Fibroblast of lung (primary cell): Measurements from ENCODE around the gene PRDM16. TPM values are rescaled to one million over a fixed set of nuclear protein-coding genes. Genes with fewer than 3 reads are reported as not detected.

ENCODE experiments used
- DNase-seq, 2 donors: peaks; one replicate each; pipeline versions ENCODE4 v3.0.0 to v3.0.0-alpha.2; 2010; ENCODE audit warnings: low read depth in 2 of 2
- H2AFZ ChIP-seq: 2 replicates; pipeline ENCODE4 v1.5.1; 2012; ENCODE audit warnings: low read length, control low read depth, inconsistent platforms
- H3K27ac ChIP-seq: 2 replicates; pipeline ENCODE4 v1.5.1; 2011; ENCODE audit warnings: low read length, control low read depth; ENCODE audit not compliant: insufficient read depth
- H3K27me3 ChIP-seq: 2 replicates; pipeline ENCODE4 v1.5.1; 2011; ENCODE audit warnings: mild to moderate bottlenecking, low read length; ENCODE audit not compliant: control insufficient read depth, insufficient read depth
- H3K36me3 ChIP-seq: 2 replicates; pipeline ENCODE4 v1.5.1; 2011; ENCODE audit warnings: low read length; ENCODE audit not compliant: control insufficient read depth, insufficient read depth
- H3K4me1 ChIP-seq: 2 replicates; pipeline ENCODE4 v1.5.1; 2011; ENCODE audit warnings: low read length; ENCODE audit not compliant: control insufficient read depth, insufficient read depth; ENCODE audit errors: extremely low read depth
- H3K4me2 ChIP-seq: 2 replicates; pipeline ENCODE4 v1.5.1; 2011; ENCODE audit warnings: low read length, control low read depth; ENCODE audit not compliant: insufficient read depth; ENCODE audit errors: extremely low read depth
- H3K4me3 ChIP-seq, 4 experiments: fragments of 200-600 bp in 1 of 4; sonication (generic) in 1 of 4; replicated peaks in 1 of 4; 2 replicates each; pipeline ENCODE4 v1.5.1; 2011 to 2016; ENCODE audit warnings: low read length in 4 of 4, low read depth in 3 of 4, mild to moderate bottlenecking in 3 of 4, control low read depth in 2 of 4, inconsistent platforms in 1 of 4, mixed read lengths in 1 of 4; ENCODE audit not compliant: insufficient read depth in 1 of 4; ENCODE audit errors: control extremely low read depth in 1 of 4
- H3K79me2 ChIP-seq: 2 replicates; pipeline ENCODE4 v1.5.1; 2012; ENCODE audit warnings: mild to moderate bottlenecking, low read length, inconsistent platforms; ENCODE audit not compliant: control insufficient read depth, insufficient read depth
- H3K9ac ChIP-seq: 2 replicates; pipeline ENCODE4 v1.5.1; 2011; ENCODE audit warnings: mild to moderate bottlenecking, low read length, control low read depth; ENCODE audit not compliant: insufficient read depth
- H3K9me3 ChIP-seq: 2 replicates; pipeline ENCODE4 v1.5.1; 2012; ENCODE audit warnings: low read depth, low read length; ENCODE audit not compliant: control insufficient read depth, insufficient read depth
- H4K20me1 ChIP-seq: 2 replicates; pipeline ENCODE4 v1.5.1; 2011; ENCODE audit warnings: low read length; ENCODE audit not compliant: control insufficient read depth, insufficient read depth; ENCODE audit errors: extremely low read depth
- CTCF ChIP-seq, 2 donors: IDR thresholded peaks in 1 of 2; conservative IDR thresholded peaks in 1 of 2; 1 replicate in 1 of 2; 2 replicates in 1 of 2; pipeline ENCODE4 v1.5.1; 2011 to 2012; ENCODE audit warnings: low read length in 2 of 2, control low read depth in 1 of 2, inconsistent platforms in 1 of 2, low read depth in 1 of 2, mild to moderate bottlenecking in 1 of 2
- EZH2 ChIP-seq: IDR thresholded peaks from 2 replicates; pipeline ENCODE4 v1.5.1; 2012; ENCODE audit warnings: low read length, control low read depth, mild to moderate bottlenecking; ENCODE audit errors: missing control alignments
- polyA plus RNA-seq, 2 donors: library from polyadenylated mRNA; depleted of rRNA in 1 of 2; stranded (reverse) in 1 of 2; unstranded in 1 of 2; fragments of >200 nt; gene quantifications; 2 replicates each; pipeline ENCODE4 v1.2.1, GENCODE V29; 2011 to 2012; ENCODE audit warnings: missing spikeins in 1 of 2
- total RNA-seq: library from RNA; depleted of rRNA; stranded (reverse); fragments of >200 nt; gene quantifications from 2 replicates; pipeline ENCODE4 v1.2.1, GENCODE V29; 2014

PRDM16 gene
- total and polyA plus RNA-seq, 2 donors (not counting 1 experiment from before 2014, with no cell fraction given) = 0.30 to 1.8 TPM

DNA sequence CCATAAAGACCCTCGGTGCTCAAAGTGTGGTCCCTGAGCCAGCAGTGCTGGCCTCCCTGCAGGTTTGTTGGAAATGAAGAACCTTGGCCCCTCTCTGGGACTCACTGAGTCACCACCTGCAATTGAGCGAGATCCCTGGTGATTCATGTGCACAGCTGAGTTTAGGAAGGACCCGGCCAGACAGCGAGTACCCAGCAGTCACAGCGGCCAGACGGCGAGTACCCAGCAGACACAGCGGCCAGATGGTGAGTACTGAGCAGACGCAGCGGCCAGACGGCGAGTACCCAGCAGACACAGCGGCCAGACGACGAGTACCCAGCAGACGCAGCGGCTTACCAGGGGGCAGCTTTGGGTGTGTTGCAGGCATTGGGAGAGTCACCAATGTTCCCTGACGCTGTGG, 123.8 kb downstream of the PRDM16 start:
- H3K4me3 ChIP-seq = no peak overlapping the region
- H3K27ac ChIP-seq = no peak overlapping the region
- no peaks in the 10 kb centered on the region for H3K36me3 ChIP-seq
- no peak overlapping the region for H3K9ac ChIP-seq
- H3K4me1 ChIP-seq = no peaks in the 10 kb centered on the region
- no peaks in the 10 kb centered on the region for H3K27me3 ChIP-seq
- no peak overlapping the region for H3K4me2 ChIP-seq
- H3K79me2 ChIP-seq = no peaks in the 10 kb centered on the region
- no peaks in the 10 kb centered on the region for H4K20me1 ChIP-seq
- H3K9me3 ChIP-seq = no peaks in the 10 kb centered on the region
- TF ChIP-seq EZH2 = no peak
- no peak for TF ChIP-seq CTCF (conservative IDR thresholded peaks at IDR 0.05 in 1 of 2, IDR thresholded peaks at IDR 0.05 in 1 of 2; ENCODE audit: low read depth in 1 of 2, low read length in 2 of 2)
- no peak overlapping the region for H2AFZ ChIP-seq
- DNase-seq = peak in 1 of 2 donors; percentile 82

DNA sequence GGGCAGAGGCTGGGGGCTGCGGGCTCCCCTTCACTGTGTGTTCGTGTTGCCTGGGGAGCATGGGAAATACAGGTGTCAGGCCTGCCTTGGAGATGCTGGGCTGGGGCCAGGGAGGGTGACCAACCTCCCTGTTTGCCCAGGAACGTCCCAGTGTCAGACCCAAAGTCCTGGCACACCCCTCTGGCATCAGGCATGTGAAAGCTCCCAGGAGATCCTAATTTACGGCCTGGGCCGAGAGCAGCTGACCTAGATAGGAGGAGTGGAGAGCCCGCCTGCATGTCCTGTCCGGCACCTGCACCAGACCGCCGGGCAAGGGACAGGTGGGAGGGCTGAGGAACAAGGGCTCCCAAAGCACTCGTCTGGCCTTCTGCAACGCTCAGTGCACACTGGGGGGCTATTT, 124.8 kb downstream of the PRDM16 start:
- DNase-seq = no peak
- H3K36me3 ChIP-seq = no peaks in the 10 kb centered on the region
- H3K4me3 ChIP-seq = no peak overlapping the region
- no peaks in the 10 kb centered on the region for H3K79me2 ChIP-seq
- H3K27ac ChIP-seq = no peak overlapping the region
- no peak overlapping the region for H2AFZ ChIP-seq
- H3K4me2 ChIP-seq = no peak overlapping the region
- H3K27me3 ChIP-seq = no peaks in the 10 kb centered on the region
- H4K20me1 ChIP-seq = no peaks in the 10 kb centered on the region
- no peak overlapping the region for H3K9ac ChIP-seq
- no peak for TF ChIP-seq EZH2
- TF ChIP-seq CTCF (conservative IDR thresholded peaks at IDR 0.05 in 1 of 2, IDR thresholded peaks at IDR 0.05 in 1 of 2; ENCODE audit: low read depth in 1 of 2, low read length in 2 of 2) = no peak
- no peaks in the 10 kb centered on the region for H3K9me3 ChIP-seq
- H3K4me1 ChIP-seq = no peaks in the 10 kb centered on the region

GRCh38 chr1:3194760-3195479, 125.9 kb downstream of the PRDM16 start:
- Histone ChIP-seq H3K27me3 (no peaks in the 10 kb centered on the region), H3K4me3 (no peak overlapping the region), H3K36me3 (no peaks in the 10 kb centered on the region), H4K20me1 (no peaks in the 10 kb centered on the region), H3K79me2 (no peaks in the 10 kb centered on the region), H3K9ac (no peak overlapping the region), H3K9me3 (no peaks in the 10 kb centered on the region), H3K27ac (no peak overlapping the region), H2AFZ (no peak overlapping the region), H3K4me2 (no peak overlapping the region), H3K4me1 (no peaks in the 10 kb centered on the region)
- TF ChIP-seq EZH2 (no peak), CTCF (conservative IDR thresholded peaks at IDR 0.05 in 1 of 2, IDR thresholded peaks at IDR 0.05 in 1 of 2; ENCODE audit: low read depth in 1 of 2, low read length in 2 of 2) (no peak)
- no peak for DNase-seq
